Breast epithelium (tissue), 4 donors: ENCODE data around the gene RBPJ. TPM values are rescaled to one million over a fixed set of nuclear protein-coding genes. Genes with fewer than 3 reads are reported as not detected.
"Not testable (repeated sequence)": the region's sequence is repeated elsewhere in the genome, so short reads cannot be mapped to it uniquely, and the experiment has no call there.

Source experiments
- DNase-seq, 2 donors: peaks; one replicate each; pipeline ENCODE4 v3.0.0-alpha.2; 2019; ENCODE audit warnings: low spot score in 2 of 2
- H3K27ac ChIP-seq, 2 donors: fragments of 200-600 bp; sonication (generic) in 1 of 2; one replicate each; pipeline ENCODE4 v1.5.1; 2016 to 2019; ENCODE audit warnings: mild to moderate bottlenecking in 1 of 2
- H3K27me3 ChIP-seq, 2 donors: fragments of 200-600 bp; sonication (generic) in 1 of 2; one replicate each; pipeline versions ENCODE4 v1.5.1 to v1.6.0; 2017 to 2019; ENCODE audit warnings: control low read depth in 1 of 2, mild to moderate bottlenecking in 1 of 2
- H3K36me3 ChIP-seq: fragments of 200-600 bp; one replicate; pipeline ENCODE4 v1.5.1; 2019
- H3K4me1 ChIP-seq, 2 donors: fragments of 200-600 bp; sonication (generic); one replicate each; pipeline ENCODE4 v1.5.1; 2016 to 2019; ENCODE audit warnings: control low read depth in 1 of 2
- H3K4me3 ChIP-seq, 3 donors: fragments of 200-600 bp; sonication (generic); 1 replicate in 2 of 3; 2 replicates in 1 of 3; pipeline ENCODE4 v1.5.1; 2016 to 2019; ENCODE audit warnings: mild to moderate bottlenecking in 3 of 3, moderate library complexity in 2 of 3
- H3K9me3 ChIP-seq, 2 donors: fragments of 200-600 bp; sonication (generic) in 1 of 2; one replicate each; pipeline ENCODE4 v1.5.1; 2016 to 2019; ENCODE audit warnings: control low read depth in 1 of 2
- CTCF ChIP-seq, 3 donors: fragments of 450-650 bp; IDR thresholded peaks; one replicate each; pipeline ENCODE4 v1.5.1; 2016 to 2017; ENCODE audit warnings: antibody characterized with exemption in 3 of 3, mild to moderate bottlenecking in 3 of 3, moderate library complexity in 3 of 3
- POLR2A ChIP-seq: fragments of 450-650 bp; IDR thresholded peaks from one replicate; pipeline ENCODE4 v1.6.1; 2016; ENCODE audit warnings: antibody characterized with exemption, mild to moderate bottlenecking, moderate library complexity
- POLR2AphosphoS5 ChIP-seq, 3 donors: sonication (generic); formaldehyde crosslinking; IDR thresholded peaks; one replicate each; pipeline ENCODE4 v1.6.1; 2017; ENCODE audit warnings: antibody characterized with exemption in 3 of 3
- intact Hi-C: fragments of 100-400 bp; cut with DNase I; formaldehyde crosslinking; loops from one replicate; pipeline ENCODE4 v1.15.1; 2023; ENCODE audit warnings: low total_unique reads
- total RNA-seq, 3 donors: library from RNA; depleted of rRNA; stranded (reverse); fragments of >200 nt; gene quantifications; one replicate each; pipeline ENCODE4 v1.1.0, GENCODE V29; 2016

The RBPJ gene
- total RNA-seq, 3 donors from 2014 or later: 64.9 to 143 (median 88.7) TPM

GRCh38 chr4:26311633-26312032, 9.2 kb upstream of the RBPJ start:
- no peaks in the 10 kb centered on the region for H3K27me3 ChIP-seq
- DNase-seq: no peak
- no peaks in the 10 kb centered on the region for H3K36me3 ChIP-seq
- no peak overlapping the region for H3K27ac ChIP-seq
- intact Hi-C loops: no loop called here
- no peaks in the 10 kb centered on the region for H3K4me1 ChIP-seq
- peaks cover 7 to 16% of the 10 kb centered on the region in 2 donors for H3K9me3 ChIP-seq
- no peak overlapping the region for H3K4me3 ChIP-seq
- TF ChIP-seq CTCF (IDR thresholded peaks at IDR 0.05): no peak
- no peak for TF ChIP-seq POLR2AphosphoS5 (IDR thresholded peaks at IDR 0.05)
- TF ChIP-seq POLR2A: no peak

- DNase-seq, H3K27ac ChIP-seq, H3K36me3 ChIP-seq, H3K4me3 ChIP-seq, H3K27me3 ChIP-seq, intact Hi-C loops, H3K4me1 ChIP-seq: not testable (repeated sequence)
- H3K9me3 ChIP-seq: peaks cover 7 to 16% of the 10 kb centered on the region in 2 donors
These were observed 5.4 kb upstream of the RBPJ start for GRCh38 chr4:26315316-26315932.

GRCh38 chr4:26317766-26318165, 3.0 kb upstream of the RBPJ start:
- H3K27me3 ChIP-seq: no peaks in the 10 kb centered on the region
- intact Hi-C loops: no loop called here
- TF ChIP-seq POLR2AphosphoS5 (IDR thresholded peaks at IDR 0.05) (no peak), POLR2A (no peak), CTCF (IDR thresholded peaks at IDR 0.05) (no peak)
- peaks cover 7 to 16% of the 10 kb centered on the region in 2 donors for H3K9me3 ChIP-seq
- H3K36me3 ChIP-seq: no peaks in the 10 kb centered on the region
- no peak for DNase-seq
- no peaks in the 10 kb centered on the region for H3K4me1 ChIP-seq
- H3K4me3 ChIP-seq: no peak overlapping the region
- no peak overlapping the region for H3K27ac ChIP-seq

- Histone ChIP-seq H3K27me3 (no peaks in the 10 kb centered on the region), H3K4me3 (peak overlapping the region; percentile 75 to 87 (median 78)), H3K27ac (peak overlapping the region; percentile 94 to 97), H3K4me1 (no peaks in the 10 kb centered on the region), H3K9me3 (peaks cover 7 to 10% of the 10 kb centered on the region in 2 donors), H3K36me3 (no peaks in the 10 kb centered on the region)
- no peak for TF ChIP-seq CTCF (IDR thresholded peaks at IDR 0.05)
- peak; percentile 52 to 81 (median 71) for TF ChIP-seq POLR2AphosphoS5 (IDR thresholded peaks at IDR 0.05)
- no peak for TF ChIP-seq POLR2A
- peak; percentile 97 to 98 for DNase-seq
- intact Hi-C loops: no loop called here
These were observed 1.3 kb upstream of the RBPJ start for GRCh38 chr4:26319467-26319948.

- H3K36me3 ChIP-seq: no peaks in the 10 kb centered on the region
- H3K9me3 ChIP-seq: peaks cover 7% of the 10 kb centered on the region in 2 donors
- no peaks in the 10 kb centered on the region for H3K4me1 ChIP-seq
- peak overlapping the region; percentile 75 to 87 (median 78) for H3K4me3 ChIP-seq
- no peaks in the 10 kb centered on the region for H3K27me3 ChIP-seq
- H3K27ac ChIP-seq: peak overlapping the region; percentile 94 to 97
- no peak for DNase-seq
- intact Hi-C loops: loop anchor here (5.0 kb wide), 1 partner anchor 532 kb away; no protein-coding TSS in a partner anchor
- no peak for TF ChIP-seq POLR2AphosphoS5 (IDR thresholded peaks at IDR 0.05)
- no peak for TF ChIP-seq POLR2A
These were observed 771 bp upstream of the RBPJ start for GRCh38 chr4:26319949-26320537.
